ENCODE data around the gene MCL1. TPM values are rescaled to one million over a fixed set of nuclear protein-coding genes. Genes with fewer than 3 reads are reported as not detected.

The MCL1 gene
- total RNA-seq, 4 donors from 2014 or later = 102 to 154 (median 140) TPM

- peak overlapping the region; percentile 43 to 69 (median 59) for H3K4me3 ChIP-seq
- no peaks in the 10 kb centered on the region for H3K27me3 ChIP-seq
- TF ChIP-seq POLR2A (IDR thresholded peaks at IDR 0.05) (no peak), CTCF (IDR thresholded peaks at IDR 0.05) (no peak)
- peak overlapping the region; percentile 45 to 83 (median 76) for H3K27ac ChIP-seq
- no peaks in the 10 kb centered on the region for H3K36me3 ChIP-seq
- DNase-seq = no peak
- no peaks in the 10 kb centered on the region for H3K9me3 ChIP-seq
- H3K4me1 ChIP-seq = peaks cover 0 to 32% (median 10%) of the 10 kb centered on the region in 4 donors
These were observed 31.1 kb downstream of the MCL1 start for GRCh38 chr1:150548324-150548631.

- Histone ChIP-seq H3K9me3 (no peaks in the 10 kb centered on the region), H3K4me3 (no peak overlapping the region), H3K4me1 (peaks cover 0 to 13% (median 6%) of the 10 kb centered on the region in 4 donors), H3K27me3 (no peaks in the 10 kb centered on the region), H3K36me3 (no peaks in the 10 kb centered on the region), H3K27ac (no peak overlapping the region)
- DNase-seq = no peak
- TF ChIP-seq POLR2A (IDR thresholded peaks at IDR 0.05) (no peak), CTCF (IDR thresholded peaks at IDR 0.05) (no peak)
These were observed 33.0 kb downstream of the MCL1 start for GRCh38 chr1:150546294-150546937.

- Histone ChIP-seq H3K9me3 (no peaks in the 10 kb centered on the region), H3K27me3 (no peaks in the 10 kb centered on the region), H3K27ac (no peak overlapping the region), H3K4me3 (no peak overlapping the region), H3K4me1 (peaks cover 0 to 11% (median 6%) of the 10 kb centered on the region in 4 donors), H3K36me3 (no peaks in the 10 kb centered on the region)
- no peak for DNase-seq
- TF ChIP-seq POLR2A (IDR thresholded peaks at IDR 0.05) (no peak), CTCF (IDR thresholded peaks at IDR 0.05) (no peak)
These were observed 33.9 kb downstream of the MCL1 start for GRCh38 chr1:150545486-150546032.

- TF ChIP-seq CTCF (IDR thresholded peaks at IDR 0.05) = no peak
- no peak for TF ChIP-seq POLR2A (IDR thresholded peaks at IDR 0.05)
- Histone ChIP-seq H3K27ac (peak overlapping the region in 2 of 4 donors; percentile 22 to 47), H3K4me1 (peaks cover 0 to 11% (median 5%) of the 10 kb centered on the region in 4 donors), H3K9me3 (no peaks in the 10 kb centered on the region), H3K36me3 (no peaks in the 10 kb centered on the region), H3K27me3 (no peaks in the 10 kb centered on the region), H3K4me3 (no peak overlapping the region)
- DNase-seq = no peak
These were observed 35.2 kb downstream of the MCL1 start for GRCh38 chr1:150544204-150544603.

GRCh38 chr1:150543500-150544143 is 35.8 kb downstream of the MCL1 start:
- TF ChIP-seq POLR2A (IDR thresholded peaks at IDR 0.05) (no peak), CTCF (IDR thresholded peaks at IDR 0.05) (no peak)
- Histone ChIP-seq H3K4me1 (peaks cover 0 to 11% (median 4%) of the 10 kb centered on the region in 4 donors), H3K9me3 (no peaks in the 10 kb centered on the region), H3K36me3 (no peaks in the 10 kb centered on the region), H3K4me3 (no peak overlapping the region), H3K27ac (peak overlapping the region in 2 of 4 donors; percentile 22 to 47), H3K27me3 (no peaks in the 10 kb centered on the region)
- peak in 1 of 3 donors; percentile 67 for DNase-seq
